GM19395 (cell line): ENCODE results near the gene CHSY1.

Source experiments
- ATAC-seq: cut with Tn5 transposase; IDR thresholded peaks from one replicate; pipeline ENCODE4 v1.9.1; 2021; ENCODE audit warnings: mild to moderate bottlenecking, moderate library complexity; ENCODE audit not compliant: unreplicated experiment

CHSY1 gene

GRCh38 chr15:101267320-101268104 lies 15.7 kb upstream of the CHSY1 start:
- ATAC-seq, result no peak

DNA sequence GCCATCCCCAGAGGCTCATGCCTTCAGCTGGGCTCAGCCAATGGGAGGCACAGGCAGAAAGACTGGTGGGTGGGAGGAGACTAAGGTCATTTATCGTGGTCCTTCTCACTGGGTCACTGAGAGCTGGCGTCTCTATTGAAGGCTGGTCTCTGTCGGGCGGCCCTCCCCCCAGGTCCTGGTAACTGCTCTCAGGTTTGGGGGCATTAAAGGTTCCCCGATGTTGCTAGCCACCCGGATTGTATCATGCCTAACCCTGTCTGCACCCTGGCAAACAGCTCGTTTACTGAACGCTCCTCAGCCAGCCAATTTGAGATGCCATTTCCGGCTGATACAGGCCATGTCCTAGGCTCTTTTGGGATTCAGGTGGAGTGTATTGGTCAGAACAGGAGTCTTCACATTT lies 14.9 kb upstream of the CHSY1 start:
- ATAC-seq, result no peak

DNA sequence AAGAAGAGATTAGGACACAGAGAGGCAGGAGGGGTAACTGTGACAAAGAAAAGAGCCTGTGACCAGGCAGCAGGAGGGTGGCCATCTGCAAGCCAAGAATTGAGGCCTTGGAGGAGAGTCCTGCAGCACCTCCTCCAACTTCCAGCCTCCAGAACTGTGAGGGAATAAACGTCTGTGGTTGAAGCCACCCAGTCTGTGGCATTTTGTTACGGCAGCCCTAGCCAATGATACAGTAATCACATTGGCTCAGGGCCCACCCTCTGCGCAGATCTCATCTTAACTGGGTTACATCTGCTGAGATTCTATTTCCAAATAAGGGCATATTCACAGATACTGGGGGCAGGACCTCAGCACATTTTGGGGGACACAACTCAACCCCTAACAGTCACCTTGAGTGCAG lies 14.2 kb upstream of the CHSY1 start:
- no peak for ATAC-seq

DNA sequence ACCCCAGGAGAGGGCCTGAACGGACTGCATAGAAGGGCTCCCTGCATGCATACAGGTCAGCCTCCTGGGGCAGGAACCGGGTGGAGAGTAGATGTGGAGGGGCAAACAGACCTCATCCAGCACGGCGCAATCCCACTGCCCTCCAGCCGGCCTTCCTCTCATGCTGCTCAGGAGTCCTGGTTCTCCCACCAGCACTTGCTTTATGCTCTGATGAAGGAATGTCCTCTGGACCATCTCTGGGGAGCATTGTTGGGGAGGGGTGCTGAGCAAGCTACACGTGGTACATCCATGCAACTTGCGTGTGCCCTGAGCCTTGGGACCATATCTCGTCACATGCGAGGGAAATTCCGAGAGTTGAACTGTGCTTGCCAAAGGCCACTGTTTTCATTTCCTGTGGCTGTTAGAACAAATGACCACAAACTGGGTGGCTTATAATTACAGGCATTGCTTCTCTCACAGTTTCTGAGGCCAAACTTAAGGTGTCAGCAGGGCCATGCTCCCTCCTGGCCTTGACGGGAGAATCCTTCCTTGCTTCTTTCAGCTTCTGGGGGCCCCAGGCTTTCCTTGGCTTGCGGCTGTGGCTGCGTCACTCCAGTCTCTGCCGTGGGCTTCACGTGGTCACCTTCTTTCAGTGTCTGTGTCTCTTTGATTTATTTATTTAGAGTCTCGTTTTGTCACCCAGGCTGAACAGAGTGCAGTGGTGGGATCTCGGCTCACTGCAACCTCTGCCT lies 13.2 kb upstream of the CHSY1 start:
- no peak for ATAC-seq

GRCh38 chr15:101264011-101264410 lies 12.2 kb upstream of the CHSY1 start:
- no peak for ATAC-seq

- ATAC-seq, result no peak
Observed at GRCh38 chr15:101262551-101262950, 10.7 kb upstream of the CHSY1 start.

GRCh38 chr15:101258238-101259144 lies 6.6 kb upstream of the CHSY1 start:
- peak; percentile 58 for ATAC-seq

DNA sequence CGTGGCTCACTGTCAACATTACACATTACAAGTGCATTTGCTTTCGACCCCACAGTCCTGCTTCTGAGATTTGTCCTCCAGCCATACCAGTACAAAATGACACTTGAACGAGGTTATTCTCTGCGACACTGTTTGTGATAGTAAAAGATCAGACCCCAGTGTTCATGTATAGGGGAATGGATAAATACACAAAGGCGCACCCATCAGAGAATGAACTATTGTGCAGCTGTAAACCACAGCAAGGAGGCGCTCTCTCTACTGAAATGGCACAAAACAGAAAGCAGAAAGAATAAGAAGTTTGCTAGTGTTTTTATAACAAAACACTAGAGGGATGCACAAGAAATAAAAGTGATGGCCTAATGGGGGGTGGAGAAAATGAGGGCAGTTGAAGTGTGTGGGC lies 4.9 kb upstream of the CHSY1 start:
- ATAC-seq, result no peak

DNA sequence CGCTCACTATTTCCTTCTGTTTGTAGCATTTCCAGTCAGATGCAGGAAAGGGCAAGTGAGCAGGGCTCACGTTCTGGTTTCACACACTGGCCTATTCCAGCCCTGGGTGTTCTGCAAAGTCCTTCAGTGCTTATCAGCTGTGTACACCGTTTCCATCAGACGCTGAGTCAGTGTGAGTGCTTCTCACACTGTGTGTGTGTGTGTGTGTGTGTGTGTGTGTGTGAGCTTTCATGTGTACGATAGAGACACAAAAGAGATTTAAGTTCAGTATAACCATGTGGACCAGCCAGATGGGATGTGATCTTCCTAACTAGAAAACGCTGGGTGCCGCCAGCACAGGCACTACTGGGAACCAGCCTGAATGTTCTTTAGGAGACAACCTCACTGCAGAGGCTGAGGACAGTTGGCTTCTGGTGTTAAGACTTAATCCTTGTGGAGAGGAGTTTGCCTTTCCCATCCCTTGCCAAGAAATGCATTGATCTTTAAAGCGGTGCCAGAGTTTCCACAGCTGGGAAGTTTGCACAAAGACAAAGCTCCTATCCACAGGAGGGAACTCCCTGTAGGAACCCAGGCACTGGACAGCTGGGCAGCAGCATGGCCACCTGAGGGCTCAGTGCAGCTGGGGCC lies 3.9 kb upstream of the CHSY1 start:
- no peak for ATAC-seq

- no peak for ATAC-seq
Observed at GRCh38 chr15:101255051-101255395, 3.2 kb upstream of the CHSY1 start.

GRCh38 chr15:101254157-101255050 lies 2.6 kb upstream of the CHSY1 start:
- no peak for ATAC-seq

- ATAC-seq, result no peak
Observed at GRCh38 chr15:101252836-101253235, 988 bp upstream of the CHSY1 start.

- peak; percentile 31 for ATAC-seq
Observed at GRCh38 chr15:101250873-101251829, 697 bp downstream of the CHSY1 start.

GRCh38 chr15:101250341-101250831 lies 1.5 kb downstream of the CHSY1 start:
- ATAC-seq, result no peak

DNA sequence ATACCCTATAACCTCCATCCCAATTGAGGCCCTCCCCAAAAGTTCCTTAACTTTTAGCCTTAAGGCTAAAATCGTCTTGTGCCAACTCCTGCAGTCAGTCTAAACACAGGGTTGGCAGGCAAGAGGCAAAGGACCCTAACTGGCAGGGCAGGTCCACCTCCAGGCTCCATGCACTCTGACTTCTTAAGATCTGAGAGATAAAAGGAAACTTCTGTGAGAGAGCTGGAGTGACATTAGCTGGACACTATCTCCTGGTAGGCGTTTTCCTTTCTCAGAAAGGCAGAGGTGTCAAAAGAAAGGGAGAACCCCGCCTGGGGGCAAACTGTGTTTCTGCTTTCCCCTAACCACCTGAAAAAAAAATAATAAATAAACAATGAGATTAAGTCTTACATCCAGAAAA lies 3.6 kb downstream of the CHSY1 start:
- ATAC-seq, result no peak

DNA sequence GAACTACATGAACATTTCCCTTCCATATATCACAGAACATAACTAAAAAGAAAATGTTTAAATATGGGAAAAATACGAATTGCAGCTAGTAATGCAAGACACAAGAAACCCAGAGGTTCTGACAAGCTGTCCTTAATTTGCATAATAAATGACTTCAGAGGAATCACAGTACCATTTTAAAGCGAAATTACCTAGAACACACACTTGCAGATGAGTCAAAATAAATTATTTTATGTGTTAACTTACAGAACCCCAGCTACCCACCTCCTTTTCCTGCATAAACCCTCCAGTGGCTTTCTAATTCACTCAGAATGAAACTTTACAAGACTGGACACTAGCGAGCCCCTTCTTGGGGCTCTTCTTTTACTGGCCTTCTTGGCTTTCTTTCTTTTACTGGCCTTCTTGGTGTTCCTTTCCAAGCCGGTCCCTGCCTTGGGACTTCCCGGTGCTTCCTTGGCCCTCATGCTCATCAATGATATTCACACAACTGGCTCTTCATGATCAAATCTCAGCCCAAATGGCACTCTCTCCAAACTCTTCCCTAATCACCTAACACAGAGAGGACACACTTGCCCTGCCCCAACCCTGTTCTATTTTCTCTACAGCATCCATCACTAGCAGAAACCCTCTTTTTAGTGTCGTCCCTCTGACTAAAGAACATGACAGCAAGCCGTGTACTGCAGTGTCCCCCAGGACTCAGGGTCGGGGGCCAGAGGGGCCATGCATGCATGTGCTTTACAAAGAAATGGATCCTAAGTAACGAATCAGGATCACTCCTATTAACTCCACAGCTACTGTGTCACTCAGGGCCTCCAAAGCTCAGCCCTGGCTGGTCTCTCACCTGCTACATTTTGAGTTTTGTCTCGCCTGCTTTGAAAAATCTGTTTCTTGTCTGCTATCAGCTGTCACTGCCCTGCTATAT lies 4.8 kb downstream of the CHSY1 start:
- ATAC-seq, result no peak

- ATAC-seq, result no peak
Observed at GRCh38 chr15:101246391-101246790, 5.5 kb downstream of the CHSY1 start.
